ENCODE data around the gene PRCP. TPM values are rescaled to one million over a fixed set of nuclear protein-coding genes. Genes with fewer than 3 reads are reported as not detected.

Gene PRCP
- total and polyA plus RNA-seq, 4 donors, result 27.3 to 55.2 (median 41.2) TPM

GRCh38 chr11:82890002-82890341, 10.3 kb downstream of the PRCP start:
- no peak overlapping the region for H3K4me3 ChIP-seq (ENCODE audit: low read depth in 1 of 3, low read length in 3 of 3)
- no peak for DNase-seq (ENCODE audit: low spot score)
- H3K9me3 ChIP-seq (ENCODE audit: control insufficient read depth in 4 of 4, low read length in 3 of 4), result no peaks in the 10 kb centered on the region
- WGBS, result 83% methylated on average over 1 of the region's 1 CpG
- peaks cover 0 to 2% (median 0%) of the 10 kb centered on the region in 4 donors for H3K36me3 ChIP-seq (ENCODE audit: control insufficient read depth in 4 of 4, insufficient read depth in 3 of 4, low read depth in 1 of 4, low read length in 3 of 4)
- no peaks in the 10 kb centered on the region for H3K4me1 ChIP-seq (ENCODE audit: control insufficient read depth in 4 of 4, insufficient read depth in 4 of 4, low read length in 3 of 4)
- TF ChIP-seq GABPA (IDR thresholded peaks at IDR 0.05 in 1 of 2, conservative IDR thresholded peaks at IDR 0.05 in 1 of 2), result no peak
- no peak for TF ChIP-seq JUND (IDR thresholded peaks at IDR 0.05)
- H3K27me3 ChIP-seq (ENCODE audit: control insufficient read depth in 4 of 4, insufficient read depth in 4 of 4, low read length in 3 of 4), result no peaks in the 10 kb centered on the region
- no peak overlapping the region for H3K27ac ChIP-seq (ENCODE audit: low read depth in 1 of 2, low read length in 2 of 2)
- H3K9ac ChIP-seq (ENCODE audit: low read depth in 1 of 2, low read length in 2 of 2), result no peak overlapping the region

GRCh38 chr11:82889133-82890001, 10.9 kb downstream of the PRCP start:
- DNase-seq (ENCODE audit: low spot score), result no peak
- Histone ChIP-seq H3K4me1 (ENCODE audit: control insufficient read depth in 4 of 4, insufficient read depth in 4 of 4, low read length in 3 of 4) (no peaks in the 10 kb centered on the region), H3K27me3 (ENCODE audit: control insufficient read depth in 4 of 4, insufficient read depth in 4 of 4, low read length in 3 of 4) (no peaks in the 10 kb centered on the region), H3K9ac (ENCODE audit: low read depth in 1 of 2, low read length in 2 of 2) (no peak overlapping the region), H3K9me3 (ENCODE audit: control insufficient read depth in 4 of 4, low read length in 3 of 4) (no peaks in the 10 kb centered on the region), H3K36me3 (ENCODE audit: control insufficient read depth in 4 of 4, insufficient read depth in 3 of 4, low read depth in 1 of 4, low read length in 3 of 4) (peaks cover 0 to 2% (median 0%) of the 10 kb centered on the region in 4 donors), H3K27ac (ENCODE audit: low read depth in 1 of 2, low read length in 2 of 2) (no peak overlapping the region), H3K4me3 (ENCODE audit: low read depth in 1 of 3, low read length in 3 of 3) (no peak overlapping the region)
- WGBS, result 71% methylated on average over 6 of the region's 6 CpGs
- TF ChIP-seq FOXA1 (IDR thresholded peaks at IDR 0.05), result no peak
- no peak for TF ChIP-seq HNF4G (IDR thresholded peaks at IDR 0.05)
- TF ChIP-seq, protein P1, sequence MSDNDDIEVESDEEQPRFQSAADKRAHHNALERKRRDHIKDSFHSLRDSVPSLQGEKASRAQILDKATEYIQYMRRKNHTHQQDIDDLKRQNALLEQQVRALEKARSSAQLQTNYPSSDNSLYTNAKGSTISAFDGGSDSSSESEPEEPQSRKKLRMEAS (IDR thresholded peaks at IDR 0.05), result no peak
- TF ChIP-seq JUND (IDR thresholded peaks at IDR 0.05), result no peak
- TF ChIP-seq SP1 (IDR thresholded peaks at IDR 0.05), result no peak
- no peak for TF ChIP-seq CTCF (IDR thresholded peaks at IDR 0.05; ENCODE audit: low read depth, low read length, missing input control)
- no peak for TF ChIP-seq EGR1 (IDR thresholded peaks at IDR 0.05; ENCODE audit: low read depth in 2 of 2)
- no peak for TF ChIP-seq YY1 (IDR thresholded peaks at IDR 0.05)
- no peak for TF ChIP-seq HNF4A (conservative IDR thresholded peaks at IDR 0.05)
- TF ChIP-seq, protein P2, sequence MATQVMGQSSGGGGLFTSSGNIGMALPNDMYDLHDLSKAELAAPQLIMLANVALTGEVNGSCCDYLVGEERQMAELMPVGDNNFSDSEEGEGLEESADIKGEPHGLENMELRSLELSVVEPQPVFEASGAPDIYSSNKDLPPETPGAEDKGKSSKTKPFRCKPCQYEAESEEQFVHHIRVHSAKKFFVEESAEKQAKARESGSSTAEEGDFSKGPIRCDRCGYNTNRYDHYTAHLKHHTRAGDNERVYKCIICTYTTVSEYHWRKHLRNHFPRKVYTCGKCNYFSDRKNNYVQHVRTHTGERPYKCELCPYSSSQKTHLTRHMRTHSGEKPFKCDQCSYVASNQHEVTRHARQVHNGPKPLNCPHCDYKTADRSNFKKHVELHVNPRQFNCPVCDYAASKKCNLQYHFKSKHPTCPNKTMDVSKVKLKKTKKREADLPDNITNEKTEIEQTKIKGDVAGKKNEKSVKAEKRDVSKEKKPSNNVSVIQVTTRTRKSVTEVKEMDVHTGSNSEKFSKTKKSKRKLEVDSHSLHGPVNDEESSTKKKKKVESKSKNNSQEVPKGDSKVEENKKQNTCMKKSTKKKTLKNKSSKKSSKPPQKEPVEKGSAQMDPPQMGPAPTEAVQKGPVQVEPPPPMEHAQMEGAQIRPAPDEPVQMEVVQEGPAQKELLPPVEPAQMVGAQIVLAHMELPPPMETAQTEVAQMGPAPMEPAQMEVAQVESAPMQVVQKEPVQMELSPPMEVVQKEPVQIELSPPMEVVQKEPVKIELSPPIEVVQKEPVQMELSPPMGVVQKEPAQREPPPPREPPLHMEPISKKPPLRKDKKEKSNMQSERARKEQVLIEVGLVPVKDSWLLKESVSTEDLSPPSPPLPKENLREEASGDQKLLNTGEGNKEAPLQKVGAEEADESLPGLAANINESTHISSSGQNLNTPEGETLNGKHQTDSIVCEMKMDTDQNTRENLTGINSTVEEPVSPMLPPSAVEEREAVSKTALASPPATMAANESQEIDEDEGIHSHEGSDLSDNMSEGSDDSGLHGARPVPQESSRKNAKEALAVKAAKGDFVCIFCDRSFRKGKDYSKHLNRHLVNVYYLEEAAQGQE (IDR thresholded peaks at IDR 0.05), result no peak
- TF ChIP-seq, protein P3, sequence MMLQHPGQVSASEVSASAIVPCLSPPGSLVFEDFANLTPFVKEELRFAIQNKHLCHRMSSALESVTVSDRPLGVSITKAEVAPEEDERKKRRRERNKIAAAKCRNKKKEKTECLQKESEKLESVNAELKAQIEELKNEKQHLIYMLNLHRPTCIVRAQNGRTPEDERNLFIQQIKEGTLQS (IDR thresholded peaks at IDR 0.05), result no peak
- no peak for TF ChIP-seq NR2F2 (IDR thresholded peaks at IDR 0.05)
- TF ChIP-seq, protein P4, sequence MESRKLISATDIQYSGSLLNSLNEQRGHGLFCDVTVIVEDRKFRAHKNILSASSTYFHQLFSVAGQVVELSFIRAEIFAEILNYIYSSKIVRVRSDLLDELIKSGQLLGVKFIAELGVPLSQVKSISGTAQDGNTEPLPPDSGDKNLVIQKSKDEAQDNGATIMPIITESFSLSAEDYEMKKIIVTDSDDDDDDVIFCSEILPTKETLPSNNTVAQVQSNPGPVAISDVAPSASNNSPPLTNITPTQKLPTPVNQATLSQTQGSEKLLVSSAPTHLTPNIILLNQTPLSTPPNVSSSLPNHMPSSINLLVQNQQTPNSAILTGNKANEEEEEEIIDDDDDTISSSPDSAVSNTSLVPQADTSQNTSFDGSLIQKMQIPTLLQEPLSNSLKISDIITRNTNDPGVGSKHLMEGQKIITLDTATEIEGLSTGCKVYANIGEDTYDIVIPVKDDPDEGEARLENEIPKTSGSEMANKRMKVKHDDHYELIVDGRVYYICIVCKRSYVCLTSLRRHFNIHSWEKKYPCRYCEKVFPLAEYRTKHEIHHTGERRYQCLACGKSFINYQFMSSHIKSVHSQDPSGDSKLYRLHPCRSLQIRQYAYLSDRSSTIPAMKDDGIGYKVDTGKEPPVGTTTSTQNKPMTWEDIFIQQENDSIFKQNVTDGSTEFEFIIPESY (IDR thresholded peaks at IDR 0.05), result no peak
- no peak for TF ChIP-seq RXRA (IDR thresholded peaks at IDR 0.05)
- TF ChIP-seq GABPA (IDR thresholded peaks at IDR 0.05 in 1 of 2, conservative IDR thresholded peaks at IDR 0.05 in 1 of 2), result no peak
- TF ChIP-seq FOXA2 (IDR thresholded peaks at IDR 0.05), result no peak
